Astrocyte of the cerebellum (primary cell): ENCODE data around the gene COL6A1.

Source experiments
- DNase-seq: peaks from one replicate; pipeline ENCODE4 v3.0.0-alpha.2; 2011; ENCODE audit warnings: low read depth
- H3K4me3 ChIP-seq: 2 replicates; pipeline ENCODE4 v1.5.1; 2011; ENCODE audit warnings: mild to moderate bottlenecking, low read depth, low read length, moderate library complexity
- in situ Hi-C: cut with HindIII; loops from 2 replicates; pipeline ENCODE4 v1.10.0; 2017; ENCODE audit warnings: low sequenced_read_pairs
- TF ChIP-seq, protein P1 (sequence below): IDR thresholded peaks from 2 replicates; pipeline ENCODE4 v1.5.1; 2012; ENCODE audit warnings: low read length, low read depth, moderate library complexity, mild to moderate bottlenecking; ENCODE audit errors: missing control alignments

The COL6A1 gene

DNA sequence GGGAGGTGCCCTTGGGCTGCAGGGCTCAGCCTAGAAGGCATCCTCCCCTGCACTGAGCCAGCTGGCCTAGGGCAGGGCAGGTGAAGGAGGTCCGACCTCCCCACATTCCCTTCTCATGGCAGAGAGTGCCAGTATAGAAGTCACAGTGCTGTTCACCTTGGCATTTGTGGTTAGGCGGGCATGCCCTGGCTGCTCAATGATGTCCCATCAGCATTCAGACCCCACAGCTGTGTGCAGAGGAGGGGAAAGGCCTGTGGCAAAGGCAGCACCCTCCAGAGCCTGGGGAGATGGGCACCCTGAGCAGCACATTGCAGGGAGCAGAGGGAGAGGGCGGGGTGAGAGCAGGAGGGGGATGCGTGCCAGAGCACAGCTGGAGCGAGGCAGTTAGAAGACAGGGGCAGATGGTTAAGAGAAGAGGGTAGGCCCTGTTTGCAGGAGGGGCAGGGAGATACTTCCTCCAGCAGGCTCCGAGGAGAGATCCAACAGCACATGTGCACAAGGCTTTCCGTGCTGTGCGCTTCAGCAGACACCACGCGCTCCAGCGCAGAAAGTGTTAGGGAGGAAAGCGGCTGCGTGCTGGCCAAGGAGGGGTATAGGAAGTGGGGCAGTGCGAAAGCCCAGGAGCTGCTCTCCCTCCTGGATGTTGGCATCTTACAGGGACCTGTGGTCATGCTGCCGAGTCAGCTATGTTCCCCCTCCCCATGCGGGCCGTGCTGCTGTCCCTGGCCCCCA, 43.7 kb upstream of the COL6A1 start:
- TF ChIP-seq, protein P1, sequence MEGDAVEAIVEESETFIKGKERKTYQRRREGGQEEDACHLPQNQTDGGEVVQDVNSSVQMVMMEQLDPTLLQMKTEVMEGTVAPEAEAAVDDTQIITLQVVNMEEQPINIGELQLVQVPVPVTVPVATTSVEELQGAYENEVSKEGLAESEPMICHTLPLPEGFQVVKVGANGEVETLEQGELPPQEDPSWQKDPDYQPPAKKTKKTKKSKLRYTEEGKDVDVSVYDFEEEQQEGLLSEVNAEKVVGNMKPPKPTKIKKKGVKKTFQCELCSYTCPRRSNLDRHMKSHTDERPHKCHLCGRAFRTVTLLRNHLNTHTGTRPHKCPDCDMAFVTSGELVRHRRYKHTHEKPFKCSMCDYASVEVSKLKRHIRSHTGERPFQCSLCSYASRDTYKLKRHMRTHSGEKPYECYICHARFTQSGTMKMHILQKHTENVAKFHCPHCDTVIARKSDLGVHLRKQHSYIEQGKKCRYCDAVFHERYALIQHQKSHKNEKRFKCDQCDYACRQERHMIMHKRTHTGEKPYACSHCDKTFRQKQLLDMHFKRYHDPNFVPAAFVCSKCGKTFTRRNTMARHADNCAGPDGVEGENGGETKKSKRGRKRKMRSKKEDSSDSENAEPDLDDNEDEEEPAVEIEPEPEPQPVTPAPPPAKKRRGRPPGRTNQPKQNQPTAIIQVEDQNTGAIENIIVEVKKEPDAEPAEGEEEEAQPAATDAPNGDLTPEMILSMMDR = no peak
- in situ Hi-C loops = no loop called here

DNA sequence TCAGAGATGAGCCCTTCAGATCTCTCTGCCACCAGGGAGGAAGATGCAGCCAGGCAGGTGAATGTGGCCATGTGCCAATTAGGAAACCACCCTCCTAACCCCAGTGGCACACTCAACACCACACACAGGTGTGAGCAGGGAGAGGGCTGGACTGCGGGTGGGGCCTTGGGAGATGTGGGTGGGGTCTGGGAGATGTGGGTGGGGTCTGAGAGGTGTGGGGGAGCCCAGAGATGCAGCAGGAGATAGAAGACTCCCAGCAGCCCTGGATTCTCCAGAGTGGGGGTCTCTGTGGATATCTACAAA, 43.2 kb upstream of the COL6A1 start:
- DNase-seq = no peak
- in situ Hi-C loops = no loop called here
- TF ChIP-seq, protein P1 = no peak
- H3K4me3 ChIP-seq = no peak overlapping the region

More for the DNA sequence above, 43.7 kb upstream of the COL6A1 start:
- H3K4me3 ChIP-seq = no peak overlapping the region
- no peak for DNase-seq

DNA sequence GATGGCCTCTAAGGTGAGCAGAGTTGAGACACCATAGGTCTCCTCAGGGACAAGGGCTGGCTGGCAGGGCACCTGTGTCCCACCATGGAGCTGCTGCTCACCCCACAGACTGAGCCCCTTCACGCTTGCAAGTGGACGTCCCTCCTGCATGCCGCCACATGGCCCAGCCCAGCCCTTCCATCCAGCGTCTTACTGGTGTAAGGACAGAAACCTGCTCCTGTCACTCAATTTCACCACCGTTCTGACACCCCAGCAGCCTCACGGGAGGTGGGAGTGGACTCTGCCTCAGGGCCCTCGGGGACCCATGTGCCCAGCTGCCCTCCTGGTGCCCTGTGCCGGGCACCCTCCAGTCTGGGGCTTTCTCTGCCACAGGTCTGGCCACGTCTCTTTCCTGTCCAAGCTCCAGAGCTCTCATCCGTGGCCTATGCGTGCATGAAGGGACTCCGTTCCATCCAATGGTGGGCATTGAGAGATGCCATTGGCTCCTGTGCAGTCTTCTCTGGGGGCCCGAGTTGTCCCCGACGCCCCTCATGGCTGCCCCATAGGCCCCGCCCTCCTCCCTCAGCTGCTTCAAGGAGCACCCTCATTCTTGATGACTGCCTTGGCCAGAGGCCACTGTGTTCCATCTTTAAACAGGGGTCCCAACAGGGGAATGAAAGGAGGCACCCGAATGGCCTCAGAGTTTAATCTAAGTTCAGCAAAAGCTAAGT, 42.6 kb upstream of the COL6A1 start:
- no peak for DNase-seq
- in situ Hi-C loops = no loop called here
- TF ChIP-seq, protein P1 = no peak
- H3K4me3 ChIP-seq = no peak overlapping the region

DNA sequence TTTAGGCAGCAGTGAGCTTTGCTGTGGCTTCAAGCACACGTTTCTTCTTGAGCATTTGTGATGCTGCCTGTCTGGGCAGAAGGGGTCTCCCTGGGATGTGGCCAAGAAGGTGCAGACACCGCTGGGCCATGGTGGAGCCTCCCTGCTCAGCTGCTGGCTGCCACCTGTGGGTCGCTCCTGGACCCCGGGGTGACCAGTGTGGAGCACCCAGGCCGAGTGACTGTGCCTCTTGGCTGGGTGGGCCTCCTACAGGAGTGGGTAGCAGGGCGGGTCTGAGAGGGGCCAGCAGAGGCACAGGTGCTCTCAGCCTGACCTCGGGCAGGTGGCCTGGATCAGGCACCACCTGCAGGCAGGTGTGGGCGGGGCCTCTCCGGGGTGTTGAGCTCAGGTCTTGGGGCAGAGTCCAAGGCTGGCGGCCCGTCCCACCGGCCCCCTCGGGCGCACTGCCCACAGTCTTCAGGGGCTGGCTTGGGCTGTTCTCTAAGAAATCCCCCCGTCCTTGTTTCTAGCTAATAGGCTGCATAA, 42.0 kb upstream of the COL6A1 start:
- in situ Hi-C loops = no loop called here
- no peak for DNase-seq
- TF ChIP-seq, protein P1 = no peak
- H3K4me3 ChIP-seq = no peak overlapping the region

DNA sequence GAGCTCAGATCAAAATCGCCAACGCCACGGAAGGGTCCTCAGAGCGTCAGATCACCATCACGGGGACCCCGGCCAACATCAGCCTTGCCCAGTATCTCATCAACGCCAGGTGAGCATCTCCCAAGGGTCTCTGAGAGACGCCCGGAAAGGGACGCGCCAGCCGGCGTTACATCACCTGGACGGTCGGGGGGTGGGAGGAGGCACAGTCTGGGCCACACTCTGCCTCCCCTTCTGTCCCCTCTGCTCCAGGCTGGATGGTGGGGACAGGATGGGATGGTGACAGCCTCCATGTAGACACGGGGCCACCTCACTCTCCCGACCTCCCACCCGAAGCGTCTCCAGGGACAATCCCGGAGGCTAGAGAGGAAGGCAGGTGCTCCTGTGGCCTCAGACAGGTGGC, 41.5 kb upstream of the COL6A1 start:
- no peak overlapping the region for H3K4me3 ChIP-seq
- in situ Hi-C loops = no loop called here
- TF ChIP-seq, protein P1 = no peak
- DNase-seq = no peak

DNA sequence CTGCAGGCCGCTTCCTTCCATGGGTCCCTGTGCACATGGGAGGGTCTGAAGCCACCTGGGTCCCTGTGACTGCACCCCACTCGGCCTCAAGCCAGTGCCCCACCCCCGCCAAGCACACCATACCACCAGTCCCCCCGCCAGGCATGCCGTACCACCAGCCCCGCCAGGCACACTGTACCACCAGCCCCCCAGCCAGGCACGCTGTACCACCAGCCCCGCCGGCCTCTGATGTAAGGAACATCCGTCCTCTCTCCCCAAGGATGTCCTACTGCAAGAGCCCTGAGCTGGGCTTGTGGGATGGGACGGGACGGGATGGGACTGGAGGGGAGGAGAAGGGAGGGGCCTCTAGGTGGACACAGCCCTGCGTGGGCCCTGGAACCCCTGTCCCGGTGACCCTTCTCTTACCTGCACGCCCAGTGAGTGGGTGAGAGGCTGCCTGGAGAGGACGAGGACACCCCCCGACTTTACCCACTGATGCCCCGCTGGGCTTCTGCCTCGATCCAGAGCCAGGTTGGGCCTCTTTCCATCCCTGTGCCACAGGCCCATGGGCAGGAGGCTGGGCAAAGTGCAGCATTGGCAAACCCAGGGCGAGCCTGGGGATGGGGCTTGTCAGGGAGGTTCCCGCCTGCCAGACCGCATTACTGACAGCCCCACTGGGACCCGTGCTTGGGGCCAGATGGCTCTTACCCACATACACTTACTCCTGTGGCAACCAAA, 40.8 kb upstream of the COL6A1 start:
- TF ChIP-seq, protein P1 = no peak
- no peak overlapping the region for H3K4me3 ChIP-seq
- no peak for DNase-seq
- in situ Hi-C loops = no loop called here
